GM18526 (cell line): ENCODE results near the gene SPHK2.

Source experiments
- POLR2A ChIP-seq: IDR thresholded peaks from 3 replicates; pipeline ENCODE4 v1.6.1; 2011; ENCODE audit not compliant: insufficient read length; ENCODE audit errors: extremely low read depth

SPHK2 gene

DNA sequence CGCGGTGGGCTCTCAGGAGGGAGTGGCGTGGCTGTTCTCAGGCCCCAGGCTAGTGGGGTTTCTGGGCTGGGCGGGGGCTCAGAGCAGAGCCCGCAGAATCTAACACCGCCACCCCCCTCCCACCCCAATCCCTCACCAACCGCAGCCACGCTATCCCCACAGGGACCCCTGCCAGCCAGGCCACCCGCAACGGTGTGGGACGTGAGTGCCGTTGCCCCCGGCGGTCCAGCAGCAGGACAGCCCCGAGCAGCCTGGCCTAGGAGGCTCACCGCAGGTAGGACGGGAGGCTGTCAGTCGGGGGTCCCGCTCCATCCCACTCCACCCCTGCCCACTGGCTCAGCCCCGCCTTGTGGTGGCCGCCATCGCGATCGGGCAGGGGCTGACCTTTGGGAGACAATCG lies 53.7 kb downstream of the SPHK2 start, which contains the start of gene NTN5:
Gene NTN5 (minus strand): TSS at position 24 of the 400 bp plus-strand sequence. CDS start 2,031 bp downstream, outside the sequence.
- no peak for TF ChIP-seq POLR2A

DNA sequence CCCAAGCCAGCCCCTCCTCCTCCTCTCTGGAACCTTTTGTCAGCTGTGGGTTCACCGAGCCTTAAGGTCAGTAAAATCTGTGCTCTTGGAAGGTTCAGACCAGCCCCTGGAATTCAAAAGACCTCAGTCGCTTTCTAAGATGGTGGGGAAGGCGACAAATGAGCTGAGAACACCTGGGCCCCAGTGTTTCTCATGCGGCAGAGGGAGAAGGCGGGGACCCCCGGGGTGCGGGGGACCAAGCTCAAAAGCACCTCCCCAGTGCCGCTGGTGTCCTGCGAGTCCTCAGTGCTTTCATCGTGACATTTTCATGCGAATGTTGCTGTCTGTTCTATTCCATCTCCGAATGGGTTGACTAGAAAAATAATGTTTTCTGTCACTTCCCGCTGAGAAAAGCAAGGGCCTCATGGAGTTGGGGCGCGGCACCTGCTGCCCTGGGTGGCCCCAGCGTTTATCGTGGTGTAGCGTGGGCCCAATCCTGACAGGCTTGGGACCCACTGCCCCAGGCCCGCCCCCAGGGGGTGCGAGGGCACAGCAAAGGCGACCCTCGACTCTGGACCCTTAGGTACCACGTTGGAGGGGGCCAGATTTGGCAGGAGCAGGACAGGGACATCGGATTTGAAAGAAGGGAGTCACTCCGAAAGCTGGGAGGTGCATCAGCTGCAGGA lies 54.3 kb downstream of the SPHK2 start:
- TF ChIP-seq POLR2A: no peak

GRCh38 chr19:48674216-48674809 lies 55.0 kb downstream of the SPHK2 start:
- TF ChIP-seq POLR2A: no peak

DNA sequence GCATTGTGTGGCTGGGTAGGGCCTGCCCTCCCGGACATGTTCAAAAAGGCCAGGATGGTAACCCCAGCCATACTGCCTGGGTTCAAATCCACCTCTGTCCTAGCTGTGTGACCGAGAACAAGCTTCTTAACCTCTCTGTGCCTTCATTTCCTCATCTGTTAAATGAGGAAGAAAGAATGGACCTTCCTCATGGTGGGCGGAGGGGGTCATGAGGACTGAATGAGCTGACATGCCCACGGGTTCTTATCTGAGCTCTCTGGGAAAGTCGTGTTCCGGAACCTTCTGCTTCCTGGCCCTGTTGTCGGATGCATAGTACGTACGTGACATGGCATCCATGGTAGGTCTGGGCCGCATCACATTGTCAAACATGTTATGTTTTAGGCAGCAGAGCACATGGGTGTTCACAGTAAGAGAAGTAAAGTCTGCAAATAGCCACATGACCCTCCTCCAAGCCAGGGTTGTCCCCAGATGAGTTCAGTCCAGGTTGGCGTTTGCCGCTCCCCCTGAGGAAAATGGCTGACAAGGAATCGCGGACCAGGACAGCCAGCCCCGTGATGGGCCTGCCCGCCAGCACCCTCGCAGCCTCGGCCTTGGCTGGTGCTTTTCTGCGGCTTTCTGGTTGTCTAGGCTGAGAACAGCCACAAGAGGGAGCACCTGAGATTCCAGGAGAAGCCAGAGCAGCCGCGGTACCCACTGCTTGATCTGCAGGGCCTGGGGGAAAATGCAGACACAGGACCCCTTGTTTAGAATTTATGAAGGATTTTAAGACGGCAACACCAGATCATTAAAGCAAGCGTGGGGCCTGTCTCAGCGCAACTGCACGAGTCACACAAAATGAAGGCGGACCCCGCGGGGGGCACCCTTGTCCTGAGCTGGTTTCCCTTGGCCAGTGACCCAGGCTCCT lies 55.9 kb downstream of the SPHK2 start:
- no peak for TF ChIP-seq POLR2A

- no peak for TF ChIP-seq POLR2A
Measured at GRCh38 chr19:48676487-48676886, 57.2 kb downstream of the SPHK2 start.

- no peak for TF ChIP-seq POLR2A
Measured at GRCh38 chr19:48676887-48677286, 57.6 kb downstream of the SPHK2 start.

DNA sequence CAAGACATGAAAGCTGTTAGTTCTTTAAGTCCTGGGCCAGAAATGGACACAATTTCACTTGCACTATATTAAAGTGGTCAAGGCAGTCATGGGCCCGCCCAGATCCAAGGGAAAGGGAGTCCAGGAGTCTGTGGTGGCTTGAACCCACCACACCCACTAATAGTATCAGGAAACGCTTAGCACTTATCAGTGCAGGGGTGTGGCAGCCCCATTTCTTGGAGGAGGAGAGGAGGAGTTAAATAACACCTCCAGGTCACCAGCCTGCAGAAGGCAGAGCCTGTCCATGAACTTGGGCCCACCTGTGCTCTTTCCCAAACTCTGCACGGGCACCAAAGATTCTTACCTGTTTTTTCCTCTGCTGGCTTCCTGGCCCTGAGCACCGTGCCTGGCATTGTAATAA lies 58.9 kb downstream of the SPHK2 start:
- TF ChIP-seq POLR2A: no peak
